ENCODE data around the gene FOCAD. TPM values are rescaled to one million over a fixed set of nuclear protein-coding genes. Genes with fewer than 3 reads are reported as not detected.

The FOCAD gene
- total RNA-seq, 1 donor from 2014 or later: 146 TPM

DNA sequence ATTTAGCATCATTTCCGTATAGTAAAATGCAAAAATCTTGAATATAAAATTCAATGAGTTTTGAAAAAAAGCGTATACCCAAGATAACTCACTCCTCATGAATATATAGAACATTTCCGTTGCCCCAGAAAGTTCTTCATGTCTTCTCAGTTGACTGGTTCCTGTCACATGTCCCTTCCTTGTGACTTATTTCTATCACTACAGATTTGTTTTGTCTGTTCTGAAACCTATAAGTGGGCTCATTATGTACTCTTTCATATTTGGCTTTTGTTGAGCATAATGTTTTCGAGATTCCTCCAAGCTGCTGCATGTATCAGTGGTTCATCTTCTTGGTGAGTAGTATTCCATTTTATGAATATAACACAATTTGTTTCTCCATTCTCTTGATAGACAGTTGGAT lies 358.4 kb downstream of the FOCAD start:
- no peak overlapping the region for H3K27ac ChIP-seq
- Mint-ChIP-seq H3K4me1 (no peaks in the 10 kb centered on the region), H3K9me3 (no peaks in the 10 kb centered on the region)

DNA sequence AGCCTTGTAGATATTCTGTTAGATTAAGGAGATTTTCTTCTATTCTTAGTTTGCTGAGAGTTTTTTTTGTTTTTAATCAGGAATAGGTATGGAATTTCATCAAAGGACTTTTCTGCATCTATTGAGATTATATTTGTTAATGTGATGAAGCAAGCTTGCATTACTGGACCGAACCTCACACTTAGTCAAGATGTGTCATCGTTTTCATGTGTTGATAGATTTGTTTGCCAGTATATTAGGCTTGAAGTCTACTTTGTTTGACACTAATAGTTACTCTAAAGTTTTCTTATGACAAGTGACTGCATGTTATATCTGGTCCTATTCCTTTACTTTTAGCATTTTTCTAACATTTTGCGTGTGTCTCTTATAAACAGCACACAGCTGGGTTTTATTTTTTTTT lies 359.8 kb downstream of the FOCAD start:
- H3K27me3 ChIP-seq: no peaks in the 10 kb centered on the region
- no peak overlapping the region for H3K9ac ChIP-seq
- no peak overlapping the region for H3K27ac ChIP-seq
- no peaks in the 10 kb centered on the region for H3F3A ChIP-seq (ENCODE audit: low read depth)
- no peak overlapping the region for H3K4me3 ChIP-seq
- H3K79me2 ChIP-seq (ENCODE audit: low read depth): no peaks in the 10 kb centered on the region
- H3K4me2 ChIP-seq: no peak overlapping the region
- no peak overlapping the region for H2AFZ ChIP-seq (replicated peaks)
- no peaks in the 10 kb centered on the region for H4K20me1 ChIP-seq (ENCODE audit: low read depth)
- H3K27me3 Mint-ChIP-seq (ENCODE audit: insufficient read depth, low read depth): peaks cover 4% of the 10 kb centered on the region
- no peaks in the 10 kb centered on the region for H3K4me1 ChIP-seq
- no peak overlapping the region for H3K4me3 Mint-ChIP-seq
- H3K4me1 Mint-ChIP-seq: no peaks in the 10 kb centered on the region
- no peak for DNase-seq (ENCODE audit: low spot score)
- no peak for TF ChIP-seq EZH2 (IDR thresholded peaks at IDR 0.05)
- TF ChIP-seq, protein P1, sequence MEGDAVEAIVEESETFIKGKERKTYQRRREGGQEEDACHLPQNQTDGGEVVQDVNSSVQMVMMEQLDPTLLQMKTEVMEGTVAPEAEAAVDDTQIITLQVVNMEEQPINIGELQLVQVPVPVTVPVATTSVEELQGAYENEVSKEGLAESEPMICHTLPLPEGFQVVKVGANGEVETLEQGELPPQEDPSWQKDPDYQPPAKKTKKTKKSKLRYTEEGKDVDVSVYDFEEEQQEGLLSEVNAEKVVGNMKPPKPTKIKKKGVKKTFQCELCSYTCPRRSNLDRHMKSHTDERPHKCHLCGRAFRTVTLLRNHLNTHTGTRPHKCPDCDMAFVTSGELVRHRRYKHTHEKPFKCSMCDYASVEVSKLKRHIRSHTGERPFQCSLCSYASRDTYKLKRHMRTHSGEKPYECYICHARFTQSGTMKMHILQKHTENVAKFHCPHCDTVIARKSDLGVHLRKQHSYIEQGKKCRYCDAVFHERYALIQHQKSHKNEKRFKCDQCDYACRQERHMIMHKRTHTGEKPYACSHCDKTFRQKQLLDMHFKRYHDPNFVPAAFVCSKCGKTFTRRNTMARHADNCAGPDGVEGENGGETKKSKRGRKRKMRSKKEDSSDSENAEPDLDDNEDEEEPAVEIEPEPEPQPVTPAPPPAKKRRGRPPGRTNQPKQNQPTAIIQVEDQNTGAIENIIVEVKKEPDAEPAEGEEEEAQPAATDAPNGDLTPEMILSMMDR (IDR thresholded peaks at IDR 0.05): no peak
- no peak for TF ChIP-seq EZH2phosphoT487 (IDR thresholded peaks at IDR 0.05)
- no peaks in the 10 kb centered on the region for H3K9me3 ChIP-seq (ENCODE audit: low read depth)
- H3K36me3 ChIP-seq: no peaks in the 10 kb centered on the region
- H3K9me3 Mint-ChIP-seq: no peaks in the 10 kb centered on the region
- no peak overlapping the region for H3K27ac Mint-ChIP-seq
- H3K36me3 Mint-ChIP-seq: no peaks in the 10 kb centered on the region

More for the DNA sequence above, 358.4 kb downstream of the FOCAD start:
- Mint-ChIP-seq H3K4me3 (no peak overlapping the region), H3K27ac (no peak overlapping the region), H3K36me3 (no peaks in the 10 kb centered on the region), H3K27me3 (ENCODE audit: insufficient read depth, low read depth) (no peaks in the 10 kb centered on the region)
- Histone ChIP-seq H3K79me2 (ENCODE audit: low read depth) (no peaks in the 10 kb centered on the region), H4K20me1 (ENCODE audit: low read depth) (no peaks in the 10 kb centered on the region), H3K9me3 (ENCODE audit: low read depth) (no peaks in the 10 kb centered on the region), H3K9ac (no peak overlapping the region), H3K4me2 (no peak overlapping the region), H3F3A (ENCODE audit: low read depth) (peaks cover 1% of the 10 kb centered on the region), H3K4me3 (no peak overlapping the region), H3K4me1 (peaks cover under 1% of the 10 kb centered on the region), H2AFZ (replicated peaks) (no peak overlapping the region), H3K36me3 (no peaks in the 10 kb centered on the region), H3K27me3 (no peaks in the 10 kb centered on the region)
- no peak for DNase-seq (ENCODE audit: low spot score)
- no peak for TF ChIP-seq EZH2phosphoT487 (IDR thresholded peaks at IDR 0.05)
- no peak for TF ChIP-seq EZH2 (IDR thresholded peaks at IDR 0.05)
- TF ChIP-seq, protein P1 (IDR thresholded peaks at IDR 0.05): no peak

MicroRNAs within 50 kb of the gene (microRNA counts, 767-probe panel; counts per million panel counts)
- microRNA hsa-miR-491-3p (460 counts per million, percentile 90 among the panel's probes with 10 or more counts), microRNA hsa-miR-491-5p (460 counts per million, percentile 90 among the panel's probes with 10 or more counts)

Small RNA genes within 50 kb of the gene (microRNA-seq; reads per million reads assigned to microRNA genes)
- 9.6 reads per million, percentile 35 among the genes with 10 or more reads in this experiment for gene MIR491

Small RNA genes within 50 kb of the gene (small RNA-seq; reads per million reads assigned to genes)
- 0.16 reads per million for gene MIR491
- 1.5 reads per million, percentile 85 among the genes with 10 or more reads in this experiment for gene SNORA30B

Other genes with a start within 250 kb of the FOCAD start
- 23.8 and 39.1 TPM in 2 replicates for gene MLLT3, start 61.8 kb upstream of the FOCAD start, total RNA-seq (ENCODE audit: low replicate concordance)

Measured in neural progenitor cell (in vitro differentiated cells).